HG03469 (cell line): Measurements from ENCODE around the gene SLC22A1.
"Not testable (repeated sequence)": the region's sequence is repeated elsewhere in the genome, so short reads cannot be mapped to it uniquely, and the experiment has no call there.

ENCODE experiments used
- ATAC-seq: cut with Tn5 transposase; IDR thresholded peaks from one replicate; pipeline ENCODE4 v1.9.1; 2021; ENCODE audit warnings: mild to moderate bottlenecking, moderate library complexity, moderate number of reproducible peaks; ENCODE audit not compliant: unreplicated experiment

SLC22A1 gene

GRCh38 chr6:160121558-160121957, at the start of gene SLC22A1:
TSS of gene SLC22A1 (plus strand) at chr6:160121815. CDS start at chr6:160121936, 121 bp downstream.
- ATAC-seq = no peak

DNA sequence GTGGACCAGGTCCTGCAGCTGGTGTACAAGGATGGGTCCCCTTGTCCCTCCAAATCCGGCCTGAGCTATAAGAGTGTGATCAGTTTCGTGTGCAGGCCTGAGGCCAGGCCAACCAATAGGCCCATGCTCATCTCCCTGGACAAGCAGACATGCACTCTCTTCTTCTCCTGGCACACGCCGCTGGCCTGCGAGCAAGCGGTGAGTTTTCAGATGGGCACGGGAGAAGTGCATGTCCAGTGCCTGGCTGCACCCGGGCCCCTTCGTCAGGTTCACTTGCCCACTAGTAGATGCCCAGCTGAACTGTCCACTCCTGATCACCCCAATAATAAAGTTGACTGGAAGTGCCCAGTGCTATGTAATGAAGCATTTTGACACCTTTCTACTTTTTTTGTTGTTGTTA, 48.3 kb upstream of the SLC22A1 start:
- no peak for ATAC-seq

DNA sequence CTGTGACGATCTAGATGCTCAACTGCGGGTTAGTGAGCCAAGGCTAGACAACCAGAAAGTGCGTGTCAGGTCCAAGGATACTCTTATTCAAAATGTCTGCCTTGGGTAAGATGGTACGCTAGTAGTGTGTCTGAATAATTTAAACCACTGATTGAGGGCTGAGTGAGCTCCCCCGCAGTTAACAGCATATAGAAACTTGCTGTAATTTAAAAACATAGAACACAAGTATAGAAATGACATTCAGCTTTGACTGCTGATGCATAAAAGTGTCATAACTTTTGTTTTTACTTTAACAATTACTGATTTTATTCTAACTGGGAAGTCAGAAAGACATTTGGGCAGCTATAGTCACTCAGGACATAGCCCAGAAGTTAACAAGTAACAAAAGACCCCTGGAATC, 45.6 kb upstream of the SLC22A1 start:
- ATAC-seq = no peak

- ATAC-seq = no peak
These were observed 44.6 kb upstream of the SLC22A1 start for GRCh38 chr6:160077024-160077423.

GRCh38 chr6:160077526-160077925, 44.1 kb upstream of the SLC22A1 start:
- ATAC-seq = no peak

DNA sequence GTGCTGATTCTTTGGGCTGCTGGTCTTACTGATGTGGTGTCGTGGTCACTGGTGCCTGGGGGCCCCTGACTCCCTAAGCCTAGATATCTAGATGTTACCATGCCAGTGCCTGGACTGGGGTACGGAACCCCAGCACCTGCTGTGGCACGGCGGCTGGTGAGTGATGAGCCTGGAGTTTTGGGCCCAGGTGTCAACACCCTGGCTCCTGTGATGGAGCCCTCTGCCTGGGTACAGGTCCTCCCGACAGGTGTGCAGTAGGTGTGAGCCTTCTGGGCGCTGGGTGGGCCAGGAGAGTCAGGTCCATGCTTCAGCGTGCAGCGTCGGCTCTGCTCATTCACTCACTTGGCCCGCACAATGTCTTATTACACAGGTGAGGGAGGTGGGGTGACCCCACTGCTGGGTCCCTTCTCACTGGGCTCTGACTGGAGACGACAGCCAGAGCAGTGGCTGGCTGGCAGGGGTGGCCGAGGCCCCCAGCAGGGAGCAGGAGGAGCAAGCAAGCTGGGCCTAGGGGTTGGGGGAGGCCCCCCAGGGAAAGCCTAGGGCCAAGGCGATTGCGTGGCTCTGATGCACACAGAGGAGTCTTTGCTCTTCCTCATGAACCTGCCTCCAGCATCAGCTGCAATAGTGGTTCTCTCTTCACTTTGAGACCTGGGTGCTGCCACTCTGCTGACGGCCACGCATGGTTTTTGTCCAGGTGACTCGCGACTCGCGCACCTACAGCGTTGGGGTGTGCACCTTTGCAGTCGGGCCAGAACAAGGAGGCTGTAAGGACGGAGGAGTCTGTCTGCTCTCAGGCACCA, 42.5 kb upstream of the SLC22A1 start:
- ATAC-seq = no peak

DNA sequence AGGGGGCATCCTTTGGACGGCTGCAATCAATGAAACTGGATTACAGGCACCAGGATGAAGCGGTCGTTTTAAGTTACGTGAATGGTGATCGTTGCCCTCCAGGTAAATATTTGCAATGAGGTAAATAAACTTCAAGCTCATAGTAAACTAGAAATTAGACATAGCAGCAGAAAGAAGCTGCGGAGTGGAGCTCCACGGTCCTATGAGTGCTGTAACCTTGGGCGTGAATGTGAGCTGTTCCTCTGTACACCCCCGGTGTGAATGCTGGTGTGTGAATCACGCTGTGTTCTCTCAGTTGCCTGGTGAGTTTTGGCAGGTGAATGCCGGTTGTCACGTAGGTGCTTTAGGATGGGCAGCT, 42.0 kb upstream of the SLC22A1 start:
- no peak for ATAC-seq

- no peak for ATAC-seq
These were observed 41.5 kb upstream of the SLC22A1 start for GRCh38 chr6:160080097-160080496.

- no peak for ATAC-seq
These were observed 40.2 kb upstream of the SLC22A1 start for GRCh38 chr6:160081398-160081797.

DNA sequence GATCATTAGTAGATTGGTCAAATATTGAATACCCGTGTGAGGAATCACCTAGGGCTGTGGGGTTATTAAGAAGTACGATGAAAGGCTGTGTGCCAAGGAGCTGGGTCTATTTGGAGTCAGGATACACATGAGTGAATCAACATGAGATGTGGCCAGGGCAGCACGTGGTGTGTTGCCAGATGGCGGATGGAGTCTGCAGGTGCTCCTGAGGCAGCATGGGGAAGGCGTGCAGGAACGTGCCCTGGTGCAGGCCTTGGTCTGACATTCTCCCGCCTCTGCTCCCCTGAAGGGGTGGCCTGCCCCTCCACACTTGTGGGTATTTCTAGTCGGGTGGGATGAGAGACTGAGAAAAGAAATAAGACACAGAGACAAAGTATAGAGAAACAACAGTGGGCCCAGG, 39.0 kb upstream of the SLC22A1 start:
- ATAC-seq = no peak

GRCh38 chr6:160084198-160084776, 37.3 kb upstream of the SLC22A1 start:
- no peak for ATAC-seq

GRCh38 chr6:160085226-160085625, 36.4 kb upstream of the SLC22A1 start:
- ATAC-seq = no peak

GRCh38 chr6:160085713-160086505, 35.7 kb upstream of the SLC22A1 start:
- ATAC-seq = no peak

DNA sequence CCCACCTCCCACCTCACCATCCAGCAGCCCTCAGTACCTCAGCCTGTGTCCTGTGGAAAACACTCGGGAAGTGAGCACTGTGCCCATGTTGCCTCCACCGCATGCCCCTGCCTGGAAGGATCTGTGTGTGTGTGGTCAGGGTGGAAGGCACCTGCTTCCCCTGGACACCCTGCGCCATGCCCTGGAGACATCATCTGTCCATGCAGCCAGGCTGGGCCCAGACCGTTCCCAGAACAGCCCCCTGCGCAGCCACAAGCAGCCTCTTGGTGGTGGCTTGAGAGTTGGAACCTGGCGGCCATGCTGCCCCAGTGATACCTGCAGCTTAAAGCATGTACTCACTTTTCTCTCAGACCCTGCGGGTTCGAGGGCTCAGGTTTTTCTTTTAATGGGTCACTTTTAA, 34.9 kb upstream of the SLC22A1 start:
- ATAC-seq = no peak

DNA sequence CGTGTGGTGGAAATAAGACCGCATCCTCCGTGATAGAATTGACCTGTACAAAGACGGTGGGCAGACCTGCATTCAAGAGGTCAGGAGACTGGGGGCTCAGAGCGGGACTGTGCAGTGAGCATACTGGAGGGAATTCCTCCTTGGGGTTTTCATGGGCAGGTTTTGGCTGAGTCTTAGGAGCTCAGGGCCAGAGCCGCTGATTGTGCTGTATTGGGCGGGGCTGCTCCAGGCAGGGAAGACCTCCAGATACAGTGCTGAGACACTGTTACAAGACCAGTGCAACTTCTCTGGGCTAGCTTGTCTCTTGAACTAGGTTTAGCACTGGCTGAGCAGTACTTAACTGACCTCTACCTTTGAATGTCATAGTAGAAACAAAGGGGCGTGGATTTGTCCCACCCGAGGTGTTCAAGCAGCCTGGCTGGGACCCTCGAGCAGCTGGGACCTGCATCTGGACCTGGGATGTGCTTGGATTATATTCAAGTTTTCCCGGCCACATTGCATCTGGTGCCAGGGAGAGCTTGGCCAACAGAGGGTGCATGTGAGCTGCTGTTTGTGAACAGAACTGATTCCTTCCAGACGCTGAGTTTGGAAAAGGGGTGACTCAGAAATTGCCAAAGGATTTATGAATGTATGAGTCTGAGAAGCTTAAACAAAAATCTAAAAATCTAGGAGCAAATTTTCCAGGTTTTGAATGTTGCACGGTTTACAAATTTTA, 33.4 kb upstream of the SLC22A1 start:
- no peak for ATAC-seq

- ATAC-seq = no peak
These were observed 32.7 kb upstream of the SLC22A1 start for GRCh38 chr6:160088784-160089533.

GRCh38 chr6:160089534-160089897, 32.1 kb upstream of the SLC22A1 start:
- no peak for ATAC-seq

- not testable (repeated sequence) for ATAC-seq
These were observed 31.0 kb upstream of the SLC22A1 start for GRCh38 chr6:160090442-160091239.

DNA sequence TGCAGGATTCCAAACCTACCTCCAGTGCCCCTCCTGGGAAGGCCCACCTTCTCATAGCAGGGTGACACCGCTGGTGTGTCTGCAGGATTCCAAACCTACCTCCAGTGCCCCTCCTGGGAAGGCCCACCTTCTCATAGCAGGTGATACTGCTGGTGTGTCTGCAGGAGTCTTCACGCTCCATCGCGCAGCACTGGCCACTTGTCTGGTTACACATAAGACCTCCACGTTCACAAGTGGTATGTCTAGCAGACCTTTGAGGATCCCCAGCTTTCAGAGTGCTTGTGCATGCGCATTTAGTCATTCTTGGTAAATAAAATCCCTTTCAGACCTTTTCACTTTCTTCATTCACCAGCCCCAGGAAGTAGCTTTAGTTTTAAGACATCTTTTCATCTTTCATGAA, 29.4 kb upstream of the SLC22A1 start:
- ATAC-seq = not testable (repeated sequence)

DNA sequence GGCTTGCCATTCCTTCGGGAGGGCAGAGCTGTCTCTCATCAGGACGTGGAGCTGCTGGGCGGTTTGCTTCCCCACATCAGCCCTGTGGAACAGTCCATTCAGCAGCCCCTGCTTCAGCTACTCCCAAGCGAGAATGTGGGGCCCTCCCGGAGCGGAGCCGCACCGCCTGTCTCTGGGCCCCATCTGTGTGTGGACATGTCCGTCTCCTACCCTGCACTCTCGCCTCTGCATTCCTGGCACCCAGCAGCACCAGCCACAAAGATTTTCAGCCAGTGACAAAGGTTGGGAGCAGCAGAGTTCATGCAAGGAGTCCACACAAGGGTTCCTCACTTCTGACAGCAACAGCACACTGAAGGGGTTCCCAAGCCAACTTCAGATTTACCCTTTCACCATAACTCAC, 29.0 kb upstream of the SLC22A1 start:
- no peak for ATAC-seq
